ENCODE results near the gene PIPOX. TPM values are rescaled to one million over a fixed set of nuclear protein-coding genes. Genes with fewer than 3 reads are reported as not detected.

PIPOX gene
- total and polyA plus RNA-seq, 2 of the 13 experiments (the other 11 are each of a cell fraction or from before 2014, with no cell fraction given), result 87.3 to 154 TPM

DNA sequence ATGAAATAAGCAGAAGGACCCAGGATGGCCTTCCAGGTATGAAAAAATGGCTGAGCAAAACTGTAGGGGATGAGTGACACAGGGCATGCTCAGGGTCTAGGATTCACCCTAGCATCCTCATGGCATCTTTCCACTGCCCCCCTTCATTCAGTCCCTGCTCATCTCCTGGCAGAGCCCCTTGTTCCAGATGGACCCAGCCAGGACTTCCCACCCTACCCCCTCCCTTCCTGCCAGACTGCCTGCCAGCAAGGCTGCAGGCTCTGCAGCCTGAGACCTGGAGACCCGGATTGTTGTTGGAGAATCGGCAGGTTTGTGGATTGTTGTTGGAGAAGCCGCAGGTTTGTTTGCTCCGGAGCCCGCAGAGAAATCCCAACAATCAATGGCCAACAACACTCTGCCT lies 43.7 kb upstream of the PIPOX start:
- DNase-seq (ENCODE audit: low spot score) (no peak), FAIRE-seq (no peak), ATAC-seq (no peak)
- in situ Hi-C loops (cut with HindIII; ENCODE audit: extremely low pct_ligation_motif_present, low pct_unique_long_range_greater_than_20kb) (no loop called here), intact Hi-C loops (cut with micrococcal nuclease; ENCODE audit: unreplicated experiment) (no loop called here)
- no peak overlapping the region for H3K9ac ChIP-seq (ENCODE audit: insufficient read depth, low read depth, low read length)
- H3K27me3 ChIP-seq (ENCODE audit: control insufficient read depth in 1 of 2, insufficient read depth in 2 of 2, low read length in 2 of 2), result peaks cover 7 to 41% of the 10 kb centered on the region in 2 experiments
- TF ChIP-seq HNRNPH1 (optimal IDR thresholded peaks at IDR 0.05; ENCODE audit: low read depth, low read length) (no peak), STAT5B (CRISPR knock-in tag; IDR thresholded peaks at IDR 0.05) (no peak), ZBTB7A (CRISPR knock-in tag; IDR thresholded peaks at IDR 0.05) (no peak), ZNF549 (CRISPR knock-in tag; IDR thresholded peaks at IDR 0.05) (no peak), TCF7 (IDR thresholded peaks at IDR 0.05; ENCODE audit: low read depth) (no peak), ETV5 (CRISPR knock-in tag; IDR thresholded peaks at IDR 0.05; ENCODE audit: borderline replicate concordance) (no peak), ATAD3A (CRISPR knock-in tag; IDR thresholded peaks at IDR 0.05) (no peak), ADNP (CRISPR knock-in tag; IDR thresholded peaks at IDR 0.05) (no peak), GFI1 (CRISPR knock-in tag; IDR thresholded peaks at IDR 0.05; ENCODE audit: borderline replicate concordance) (no peak), ZNF672 (CRISPR knock-in tag; IDR thresholded peaks at IDR 0.05) (no peak), MEF2D (CRISPR knock-in tag; IDR thresholded peaks at IDR 0.05) (no peak), ELF3 (CRISPR knock-in tag; IDR thresholded peaks at IDR 0.05) (no peak)
- TF ChIP-seq, protein P1, sequence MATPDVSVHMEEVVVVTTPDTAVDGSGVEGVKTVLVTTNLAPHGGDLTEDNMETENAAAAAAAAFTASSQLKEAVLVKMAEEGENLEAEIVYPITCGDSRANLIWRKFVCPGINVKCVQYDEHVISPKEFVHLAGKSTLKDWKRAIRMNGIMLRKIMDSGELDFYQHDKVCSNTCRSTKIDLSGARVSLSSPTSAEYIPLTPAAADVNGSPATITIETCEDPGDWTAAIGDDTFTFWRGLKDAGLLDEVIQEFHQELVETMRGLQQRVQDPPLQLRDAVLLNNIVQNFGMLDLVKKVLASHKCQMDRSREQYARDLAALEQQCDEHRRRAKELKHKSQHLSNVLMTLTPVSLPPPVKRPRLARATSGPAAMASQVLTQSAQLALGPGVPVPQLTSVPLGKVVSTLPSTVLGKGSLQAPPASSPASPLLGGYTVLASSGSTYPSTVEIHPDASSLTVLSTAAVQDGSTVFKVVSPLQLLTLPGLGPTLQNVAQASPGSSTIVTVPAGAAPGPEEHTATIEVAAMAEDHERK (CRISPR knock-in tag; IDR thresholded peaks at IDR 0.05; ENCODE audit: low read depth), result no peak
- TF ChIP-seq, protein P2, sequence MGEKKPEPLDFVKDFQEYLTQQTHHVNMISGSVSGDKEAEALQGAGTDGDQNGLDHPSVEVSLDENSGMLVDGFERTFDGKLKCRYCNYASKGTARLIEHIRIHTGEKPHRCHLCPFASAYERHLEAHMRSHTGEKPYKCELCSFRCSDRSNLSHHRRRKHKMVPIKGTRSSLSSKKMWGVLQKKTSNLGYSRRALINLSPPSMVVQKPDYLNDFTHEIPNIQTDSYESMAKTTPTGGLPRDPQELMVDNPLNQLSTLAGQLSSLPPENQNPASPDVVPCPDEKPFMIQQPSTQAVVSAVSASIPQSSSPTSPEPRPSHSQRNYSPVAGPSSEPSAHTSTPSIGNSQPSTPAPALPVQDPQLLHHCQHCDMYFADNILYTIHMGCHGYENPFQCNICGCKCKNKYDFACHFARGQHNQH (CRISPR knock-in tag; IDR thresholded peaks at IDR 0.05), result no peak
- TF ChIP-seq, protein P3, sequence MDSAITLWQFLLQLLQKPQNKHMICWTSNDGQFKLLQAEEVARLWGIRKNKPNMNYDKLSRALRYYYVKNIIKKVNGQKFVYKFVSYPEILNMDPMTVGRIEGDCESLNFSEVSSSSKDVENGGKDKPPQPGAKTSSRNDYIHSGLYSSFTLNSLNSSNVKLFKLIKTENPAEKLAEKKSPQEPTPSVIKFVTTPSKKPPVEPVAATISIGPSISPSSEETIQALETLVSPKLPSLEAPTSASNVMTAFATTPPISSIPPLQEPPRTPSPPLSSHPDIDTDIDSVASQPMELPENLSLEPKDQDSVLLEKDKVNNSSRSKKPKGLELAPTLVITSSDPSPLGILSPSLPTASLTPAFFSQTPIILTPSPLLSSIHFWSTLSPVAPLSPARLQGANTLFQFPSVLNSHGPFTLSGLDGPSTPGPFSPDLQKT (CRISPR knock-in tag; IDR thresholded peaks at IDR 0.05; ENCODE audit: borderline replicate concordance), result no peak
- TF ChIP-seq, protein P4, sequence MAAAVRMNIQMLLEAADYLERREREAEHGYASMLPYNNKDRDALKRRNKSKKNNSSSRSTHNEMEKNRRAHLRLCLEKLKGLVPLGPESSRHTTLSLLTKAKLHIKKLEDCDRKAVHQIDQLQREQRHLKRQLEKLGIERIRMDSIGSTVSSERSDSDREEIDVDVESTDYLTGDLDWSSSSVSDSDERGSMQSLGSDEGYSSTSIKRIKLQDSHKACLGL (CRISPR knock-in tag; IDR thresholded peaks at IDR 0.05), result no peak
- TF ChIP-seq, protein P5, sequence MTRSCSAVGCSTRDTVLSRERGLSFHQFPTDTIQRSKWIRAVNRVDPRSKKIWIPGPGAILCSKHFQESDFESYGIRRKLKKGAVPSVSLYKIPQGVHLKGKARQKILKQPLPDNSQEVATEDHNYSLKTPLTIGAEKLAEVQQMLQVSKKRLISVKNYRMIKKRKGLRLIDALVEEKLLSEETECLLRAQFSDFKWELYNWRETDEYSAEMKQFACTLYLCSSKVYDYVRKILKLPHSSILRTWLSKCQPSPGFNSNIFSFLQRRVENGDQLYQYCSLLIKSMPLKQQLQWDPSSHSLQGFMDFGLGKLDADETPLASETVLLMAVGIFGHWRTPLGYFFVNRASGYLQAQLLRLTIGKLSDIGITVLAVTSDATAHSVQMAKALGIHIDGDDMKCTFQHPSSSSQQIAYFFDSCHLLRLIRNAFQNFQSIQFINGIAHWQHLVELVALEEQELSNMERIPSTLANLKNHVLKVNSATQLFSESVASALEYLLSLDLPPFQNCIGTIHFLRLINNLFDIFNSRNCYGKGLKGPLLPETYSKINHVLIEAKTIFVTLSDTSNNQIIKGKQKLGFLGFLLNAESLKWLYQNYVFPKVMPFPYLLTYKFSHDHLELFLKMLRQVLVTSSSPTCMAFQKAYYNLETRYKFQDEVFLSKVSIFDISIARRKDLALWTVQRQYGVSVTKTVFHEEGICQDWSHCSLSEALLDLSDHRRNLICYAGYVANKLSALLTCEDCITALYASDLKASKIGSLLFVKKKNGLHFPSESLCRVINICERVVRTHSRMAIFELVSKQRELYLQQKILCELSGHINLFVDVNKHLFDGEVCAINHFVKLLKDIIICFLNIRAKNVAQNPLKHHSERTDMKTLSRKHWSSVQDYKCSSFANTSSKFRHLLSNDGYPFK (CRISPR knock-in tag; IDR thresholded peaks at IDR 0.05; ENCODE audit: borderline replicate concordance), result no peak
- peaks cover 8% of the 10 kb centered on the region; the same call in 1 of the 2 replicates for H4K20me1 ChIP-seq (ENCODE audit: insufficient read depth, low read length)
- 8% methylated on average over 2 of the region's 5 CpGs for WGBS (ENCODE audit: low lambda C conversion rate)
- no peak overlapping the region for H3K27ac ChIP-seq (ENCODE audit: extremely low read length, insufficient read depth, low read length)
- no peak overlapping the region for H3K4me3 ChIP-seq (replicated peaks in 1 of 3; ENCODE audit: insufficient read depth in 1 of 3, low read depth in 2 of 3, low read length in 3 of 3)
- POLR2A ChIA-PET, result no interaction called here
- BruUV-seq (replicated peaks), result no TSS peak
- peaks cover 37% of the 10 kb centered on the region for H3K4me1 ChIP-seq (ENCODE audit: insufficient read depth, low read length)
- no peak overlapping the region for H3K4me2 ChIP-seq (ENCODE audit: low read depth, low read length)
- no peak overlapping the region for H2AFZ ChIP-seq (ENCODE audit: low read length)
- CTCF ChIA-PET (ENCODE audit: low intra/inter-chr PET ratio, low total read pairs), result no interaction called here
- H3K79me2 ChIP-seq (ENCODE audit: insufficient read depth, low read length), result no peaks in the 10 kb centered on the region
- no peaks in the 10 kb centered on the region for H3K36me3 ChIP-seq (replicated peaks in 1 of 2; ENCODE audit: control insufficient read depth in 1 of 2, insufficient read depth in 2 of 2, low read length in 2 of 2)
- no peaks in the 10 kb centered on the region for H3K9me3 ChIP-seq (ENCODE audit: low read length)
